8988T (cell line): ENCODE data around the gene OR2AJ1.

Source experiments
- DNase-seq: peaks from one replicate; pipeline ENCODE4 v3.0.0; 2011

OR2AJ1 gene

GRCh38 chr1:247924868-247925267, at the start of gene OR2AJ1:
OR2AJ1 (plus strand) TSS chr1:247924889; CDS start chr1:247933769, 8,880 bp downstream.
- DNase-seq = no peak

DNA sequence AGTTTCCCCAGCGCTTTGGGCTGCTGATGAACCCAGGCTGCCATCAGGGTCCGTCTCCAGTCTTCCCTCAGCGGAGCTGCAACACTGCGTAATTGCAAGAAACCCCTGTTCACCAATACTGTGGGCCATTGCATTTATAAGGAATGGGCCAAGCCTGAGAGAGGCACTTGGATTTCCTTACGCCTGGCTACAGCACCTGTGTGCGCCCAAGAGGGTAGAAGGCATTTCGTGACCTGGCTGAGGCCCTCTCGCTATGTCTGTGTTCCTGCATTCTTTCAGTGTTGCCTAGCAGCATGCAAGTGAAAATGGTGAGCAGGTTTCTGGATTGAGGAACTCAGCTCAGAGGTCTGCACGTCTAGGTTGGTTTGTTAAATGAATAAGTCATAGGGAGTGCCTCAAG, 41.3 kb upstream of the OR2AJ1 start:
- DNase-seq = no peak

- no peak for DNase-seq
Measured at GRCh38 chr1:247884797-247885413, 39.8 kb upstream of the OR2AJ1 start.

DNA sequence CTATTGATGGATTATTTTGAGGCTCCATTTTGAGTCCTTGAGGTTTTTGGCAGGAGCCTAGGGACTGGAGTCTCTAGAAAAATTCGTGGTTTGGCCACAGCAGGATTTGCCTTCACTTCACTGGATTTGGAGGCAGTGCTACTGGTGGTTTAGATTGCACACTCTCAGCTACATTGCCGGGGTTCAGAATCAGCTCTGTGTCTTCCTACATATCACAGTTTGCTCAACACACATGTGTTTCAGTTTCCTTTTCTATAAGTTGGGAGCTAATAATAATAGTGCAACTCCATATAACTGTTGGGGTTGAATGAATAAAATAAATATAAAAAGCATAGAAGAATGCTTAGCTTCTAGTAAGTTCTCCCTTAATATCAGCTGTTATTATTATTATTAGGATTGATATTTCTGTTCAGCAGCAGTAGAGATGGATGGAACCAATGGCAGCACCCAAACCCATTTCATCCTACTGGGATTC, 29.5 kb upstream of the OR2AJ1 start, which contains the start of gene OR2W3:
Gene OR2W3, plus strand, starts transcription at position 425 of the 475 bp plus-strand sequence. Its CDS starts 0 bp downstream, at position 425.
- no peak for DNase-seq

DNA sequence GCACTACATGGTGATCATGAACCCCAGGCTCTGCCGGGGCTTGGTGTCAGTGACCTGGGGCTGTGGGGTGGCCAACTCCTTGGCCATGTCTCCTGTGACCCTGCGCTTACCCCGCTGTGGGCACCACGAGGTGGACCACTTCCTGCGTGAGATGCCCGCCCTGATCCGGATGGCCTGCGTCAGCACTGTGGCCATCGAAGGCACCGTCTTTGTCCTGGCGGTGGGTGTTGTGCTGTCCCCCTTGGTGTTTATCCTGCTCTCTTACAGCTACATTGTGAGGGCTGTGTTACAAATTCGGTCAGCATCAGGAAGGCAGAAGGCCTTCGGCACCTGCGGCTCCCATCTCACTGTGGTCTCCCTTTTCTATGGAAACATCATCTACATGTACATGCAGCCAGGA, 28.7 kb upstream of the OR2AJ1 start:
- DNase-seq = no peak

DNA sequence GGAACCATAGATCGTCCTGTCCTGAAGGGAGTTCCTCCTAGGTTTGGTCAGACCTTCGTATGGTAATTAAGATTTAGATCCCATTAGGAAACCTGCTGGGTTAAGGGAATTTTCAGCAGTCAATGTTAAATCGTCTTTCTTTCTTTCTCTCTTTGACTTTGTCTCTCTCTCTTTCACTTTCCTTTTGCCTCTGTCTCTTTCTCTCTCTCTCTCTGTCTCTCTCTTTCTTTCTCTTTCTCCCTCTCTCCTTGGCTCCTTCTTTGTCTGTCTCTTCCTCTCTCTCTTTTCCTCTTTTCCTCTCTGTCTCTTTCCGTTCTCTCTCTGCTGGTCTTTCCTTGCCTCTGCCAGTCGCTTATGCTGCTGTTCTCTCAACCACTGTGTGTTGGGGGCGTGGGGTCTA, 20.6 kb upstream of the OR2AJ1 start:
- no peak for DNase-seq

GRCh38 chr1:247905181-247905580, 19.5 kb upstream of the OR2AJ1 start:
- no peak for DNase-seq

DNA sequence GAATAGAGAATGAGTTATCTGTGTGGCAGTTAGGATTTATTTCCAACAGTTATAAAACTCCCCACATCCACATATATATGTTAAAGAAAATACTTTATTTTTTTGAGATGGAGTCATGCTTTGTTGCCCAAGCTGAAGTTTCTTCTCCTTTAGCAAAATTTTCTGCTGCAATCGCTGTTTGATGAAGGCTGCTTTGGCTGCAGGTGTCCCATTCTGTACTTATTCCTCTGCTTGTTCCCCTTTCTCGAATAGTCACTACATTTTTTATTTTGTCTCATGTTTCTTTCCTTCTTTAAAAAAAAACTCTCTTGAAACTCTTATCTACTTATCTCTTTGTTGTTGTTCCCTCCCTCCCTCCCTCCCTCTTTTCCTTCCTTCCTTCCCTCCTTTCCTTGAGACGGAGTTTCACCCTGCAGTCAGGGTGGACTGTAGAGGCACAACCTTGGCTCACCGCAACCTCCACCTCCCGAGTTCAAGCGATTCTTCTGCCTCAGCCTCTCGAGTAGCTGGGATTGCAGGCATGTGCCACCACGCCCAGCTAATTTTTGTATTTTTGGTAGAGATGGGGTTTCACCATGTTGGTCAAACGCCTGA, 18.7 kb upstream of the OR2AJ1 start:
- DNase-seq = no peak

DNA sequence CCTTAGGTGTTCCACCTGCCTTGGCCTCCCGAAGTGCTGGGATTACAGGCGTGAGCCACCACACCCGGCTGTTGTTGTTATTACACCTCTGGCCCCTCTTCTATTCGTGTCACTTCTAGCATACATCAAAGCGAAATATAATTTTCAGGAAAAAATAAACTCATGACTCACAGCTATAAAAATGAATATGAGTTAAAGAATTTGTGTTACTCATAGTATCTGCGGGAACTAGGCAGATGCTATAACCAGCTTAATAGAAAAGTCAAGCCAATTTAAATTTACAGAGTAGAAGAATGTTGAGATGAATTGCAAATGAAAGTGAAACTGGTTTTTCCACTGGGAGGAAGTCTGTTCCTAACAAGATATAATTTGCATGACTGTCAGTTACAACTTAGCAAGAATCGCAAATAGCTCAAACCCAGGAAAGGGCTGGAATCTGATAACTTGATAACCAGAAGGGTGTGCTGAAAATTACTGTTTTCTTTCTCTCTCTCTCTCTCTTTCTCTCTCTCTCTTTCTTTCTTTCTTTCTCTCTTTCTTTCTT, 18.1 kb upstream of the OR2AJ1 start:
- DNase-seq = no peak

GRCh38 chr1:247908766-247909165, 15.9 kb upstream of the OR2AJ1 start:
- DNase-seq = no peak

- no peak for DNase-seq
Measured at GRCh38 chr1:247913786-247914185, 10.9 kb upstream of the OR2AJ1 start.

DNA sequence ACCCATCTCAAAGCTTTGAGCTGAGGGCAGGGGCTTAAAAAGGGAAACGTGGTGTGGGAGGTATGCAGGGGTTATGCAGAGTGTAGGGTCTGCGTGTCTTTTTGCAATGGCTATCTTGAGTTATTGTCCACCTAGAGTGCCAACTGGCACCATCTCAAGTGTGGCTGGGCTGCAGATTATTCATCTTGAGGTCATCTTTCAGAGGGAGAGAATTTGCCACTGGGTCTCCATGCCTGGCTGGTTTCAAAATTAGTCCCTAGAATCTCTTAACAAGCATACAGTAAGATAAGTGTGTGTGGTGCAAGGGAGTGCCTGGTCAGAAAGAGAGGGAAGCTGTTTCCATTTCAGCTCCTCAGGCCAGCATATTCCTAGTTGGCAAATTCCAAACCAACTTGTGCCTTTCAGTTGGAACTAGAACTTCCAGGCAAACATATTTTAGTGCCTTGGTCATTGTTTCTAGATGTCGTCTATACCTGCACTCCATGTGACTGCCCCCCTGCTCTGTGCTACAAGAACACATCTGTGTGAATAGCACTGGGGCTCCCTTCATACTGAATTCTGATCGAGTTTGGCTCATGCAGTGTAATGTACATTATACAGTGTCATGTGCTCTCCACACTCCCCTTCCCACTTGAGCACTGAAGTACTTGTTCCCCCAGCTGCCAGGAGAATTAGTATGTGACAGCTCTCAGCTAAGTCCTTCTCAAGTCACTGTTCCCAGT, 9.6 kb upstream of the OR2AJ1 start:
- no peak for DNase-seq

DNA sequence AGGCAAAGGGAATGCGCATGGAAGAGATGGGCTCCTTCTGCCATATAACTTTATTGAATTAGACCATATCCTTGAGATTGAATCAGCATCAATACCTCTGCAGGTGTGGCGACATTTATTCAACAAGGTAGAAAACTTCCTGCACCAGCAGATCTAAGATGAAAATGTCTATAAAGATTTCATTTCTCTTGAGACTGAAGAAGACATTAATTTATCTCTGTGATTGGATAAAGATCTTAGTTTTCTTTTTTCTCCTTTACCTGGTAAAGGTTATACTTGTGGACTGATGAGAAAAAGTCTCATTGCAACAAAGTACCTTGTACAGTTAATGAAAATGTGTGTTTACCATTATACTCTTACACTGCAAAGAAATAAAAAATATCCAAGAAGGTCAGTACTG, 4.7 kb upstream of the OR2AJ1 start, which contains the start of gene OR2T8:
Gene OR2T8, plus strand, starts transcription at position 301 of the 400 bp plus-strand sequence. CDS start 766 bp downstream, outside the sequence.
- no peak for DNase-seq

GRCh38 chr1:247923941-247924340, 748 bp upstream of the OR2AJ1 start:
- DNase-seq = no peak

DNA sequence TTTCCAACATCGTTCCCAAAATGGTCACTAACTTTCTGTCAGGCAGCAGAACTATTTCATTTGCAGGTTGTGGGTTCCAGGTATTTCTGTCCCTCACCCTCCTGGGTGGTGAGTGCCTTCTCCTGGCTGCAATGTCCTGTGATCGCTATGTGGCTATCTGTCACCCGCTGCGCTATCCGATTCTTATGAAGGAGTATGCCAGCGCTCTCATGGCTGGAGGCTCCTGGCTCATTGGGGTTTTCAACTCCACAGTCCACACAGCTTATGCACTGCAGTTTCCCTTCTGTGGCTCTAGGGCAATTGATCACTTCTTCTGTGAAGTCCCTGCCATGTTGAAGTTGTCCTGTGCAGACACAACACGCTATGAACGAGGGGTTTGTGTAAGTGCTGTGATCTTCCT, 9.3 kb downstream of the OR2AJ1 start:
- DNase-seq = no peak

DNA sequence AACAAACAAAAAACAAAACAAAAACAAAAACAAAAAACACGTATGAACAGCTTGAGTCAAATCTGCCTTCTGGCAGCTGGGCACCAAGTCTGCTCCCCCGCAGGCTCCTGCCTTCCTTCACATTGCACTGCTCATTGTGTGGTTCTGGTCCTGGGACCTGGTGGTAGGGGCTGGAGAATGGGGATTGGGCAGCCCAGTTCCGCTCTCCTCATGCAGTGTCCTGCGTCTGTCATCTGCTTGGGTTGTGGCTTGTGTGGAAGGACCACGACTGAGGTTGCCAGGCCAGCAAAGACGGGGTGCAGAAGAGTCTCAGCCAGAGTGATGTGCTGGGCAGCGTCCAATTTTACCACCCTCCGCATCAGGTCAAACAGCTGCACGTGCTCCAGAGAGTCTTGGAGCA, 11.1 kb downstream of the OR2AJ1 start:
- DNase-seq = no peak

DNA sequence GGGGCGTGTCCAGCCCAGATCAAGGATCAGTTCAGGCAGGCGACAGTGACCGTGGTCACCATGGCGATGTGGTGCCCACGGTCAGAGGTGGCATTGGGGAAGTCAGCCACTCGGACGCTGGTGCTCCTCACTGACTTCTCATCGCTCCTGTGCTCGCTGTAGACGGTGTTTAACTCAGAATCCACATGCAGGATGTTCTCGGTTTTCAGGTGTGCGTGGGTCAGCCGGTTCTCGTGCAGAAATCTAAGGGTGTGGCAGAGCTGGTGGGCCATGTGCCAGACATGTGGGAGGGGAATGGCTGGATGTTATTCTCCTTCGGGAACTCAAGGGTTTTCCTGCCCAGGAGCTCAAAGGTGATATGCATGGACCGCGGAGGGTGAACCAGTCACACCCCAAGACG, 11.7 kb downstream of the OR2AJ1 start:
- no peak for DNase-seq

DNA sequence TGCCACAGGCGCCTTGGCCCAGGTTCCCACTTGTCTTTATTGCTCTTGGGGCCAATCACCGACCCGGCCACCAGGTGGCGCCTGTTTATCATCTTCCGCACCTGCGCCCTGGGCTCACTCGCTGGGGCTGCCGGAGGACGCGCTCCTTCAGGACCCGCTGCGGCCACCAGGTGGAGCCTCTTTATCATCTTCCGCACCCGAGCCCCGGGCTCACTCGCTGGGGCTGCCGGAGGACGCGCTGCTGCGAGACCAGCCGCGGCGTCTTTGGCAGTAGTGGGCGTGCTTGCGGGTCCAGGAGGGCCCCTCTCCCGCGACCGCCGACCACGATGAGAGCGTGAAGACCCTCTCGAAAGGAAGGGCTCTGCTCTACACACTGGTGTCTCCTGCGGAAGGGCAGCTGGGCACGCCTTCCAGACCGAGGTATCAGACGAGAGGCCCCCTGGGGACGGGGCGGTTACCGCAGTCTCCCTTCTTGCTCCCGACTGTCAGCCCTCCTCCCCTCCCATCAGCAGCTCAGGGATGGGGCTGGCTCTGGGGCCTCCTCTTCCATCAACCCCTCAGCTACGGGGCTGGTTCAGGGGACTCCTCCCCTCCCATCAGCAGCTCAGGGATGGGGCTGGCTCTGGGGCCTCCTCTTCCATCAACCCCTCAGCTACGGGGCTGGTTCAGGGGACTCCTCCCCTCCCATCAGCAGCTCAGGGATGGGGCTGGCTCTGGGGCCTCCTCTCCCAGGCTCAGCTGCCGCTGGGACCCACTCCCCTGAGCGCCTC, 12.5 kb downstream of the OR2AJ1 start:
- DNase-seq = peak; percentile 33

DNA sequence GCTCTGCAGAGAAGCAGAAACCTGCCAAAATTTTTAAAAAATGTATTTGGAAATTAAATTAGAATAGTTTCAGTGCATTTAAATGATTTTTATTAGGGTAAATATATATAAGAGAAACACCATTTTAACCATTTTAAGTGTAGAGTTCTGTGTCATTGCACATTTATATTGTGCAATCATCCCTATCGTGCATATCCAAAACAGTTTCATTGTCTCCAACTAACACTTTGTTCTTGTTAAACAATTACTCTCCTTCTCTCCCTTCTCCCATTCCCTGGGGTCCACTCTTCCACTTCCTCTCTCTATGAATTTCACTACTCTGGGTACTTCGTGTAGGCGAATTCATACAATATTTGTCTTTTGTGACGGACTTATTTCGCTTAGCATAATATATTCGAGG, 17.9 kb downstream of the OR2AJ1 start:
- DNase-seq = no peak

GRCh38 chr1:247948558-247948957, 23.9 kb downstream of the OR2AJ1 start, which contains the start of gene OR2L8:
OR2L8 (plus strand) TSS chr1:247948858; CDS start chr1:247948858, 0 bp downstream.
- no peak for DNase-seq

DNA sequence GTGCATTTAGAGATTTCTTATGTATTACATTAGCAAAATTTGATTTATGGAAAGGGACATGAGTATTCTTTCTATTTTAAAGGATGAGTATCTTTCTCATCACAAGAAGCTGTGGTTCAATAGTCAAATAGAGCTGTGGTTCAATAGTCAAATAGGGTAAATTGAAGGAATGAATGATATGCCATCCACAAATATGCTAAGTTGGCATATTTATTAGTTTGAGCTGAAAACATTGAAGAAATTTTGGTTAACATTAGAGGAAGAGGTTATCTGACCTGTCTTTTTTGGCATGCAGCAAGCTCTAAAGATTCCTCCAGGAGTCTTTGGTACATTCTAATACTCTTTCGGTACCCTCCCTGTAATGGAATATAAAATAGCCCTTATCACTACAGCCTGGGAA, 28.7 kb downstream of the OR2AJ1 start:
- DNase-seq = no peak

GRCh38 chr1:247961791-247962190, 37.1 kb downstream of the OR2AJ1 start:
- DNase-seq = no peak
